Fibroblast of peridontal ligament (primary cell): ENCODE measurements around the gene GUCA1A.
"Not testable (repeated sequence)": the region's sequence is repeated elsewhere in the genome, so short reads cannot be mapped to it uniquely, and the experiment has no call there.

Experiments used
- DNase-seq: peaks from one replicate; pipeline ENCODE4 v3.0.0-alpha.2; 2010; ENCODE audit errors: extremely low read depth

The GUCA1A gene

DNA sequence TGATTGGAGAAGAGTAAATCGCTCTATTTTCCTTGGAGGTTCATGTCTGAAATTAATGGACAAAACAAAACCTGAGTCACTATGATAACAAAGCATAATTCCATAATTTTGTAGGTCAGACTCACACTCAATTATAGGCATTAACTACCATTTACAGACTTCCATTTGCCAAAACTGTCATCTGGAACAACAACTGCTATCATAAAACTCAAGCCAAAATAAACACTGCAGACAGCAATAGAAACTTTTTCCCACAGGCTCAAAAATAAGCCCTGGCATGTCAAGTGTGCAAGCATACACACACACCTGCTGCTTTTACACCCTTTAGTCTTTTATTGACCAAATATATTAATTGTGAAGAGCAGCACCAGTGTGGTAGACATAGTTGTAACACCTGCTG lies 37.4 kb downstream of the GUCA1A start:
- no peak for DNase-seq

DNA sequence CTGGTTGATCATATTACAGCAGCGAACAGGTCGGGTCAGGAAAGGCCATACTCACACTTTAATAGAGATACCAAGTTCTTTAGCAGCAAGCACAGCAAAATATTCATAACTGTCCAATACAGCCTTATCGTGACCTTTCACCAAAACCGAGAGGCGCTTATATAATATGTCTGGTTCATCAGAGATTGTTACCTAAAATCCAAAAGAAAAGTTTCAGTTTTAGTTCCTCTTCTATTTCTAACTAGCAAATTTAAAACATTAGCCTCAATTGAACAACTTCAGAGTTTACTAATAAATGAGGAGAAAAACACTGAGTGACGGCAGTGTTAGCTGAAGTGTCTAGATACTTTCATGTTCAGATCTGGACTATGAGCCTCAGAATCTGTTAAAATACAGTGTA lies 38.6 kb downstream of the GUCA1A start:
- DNase-seq, result no peak

DNA sequence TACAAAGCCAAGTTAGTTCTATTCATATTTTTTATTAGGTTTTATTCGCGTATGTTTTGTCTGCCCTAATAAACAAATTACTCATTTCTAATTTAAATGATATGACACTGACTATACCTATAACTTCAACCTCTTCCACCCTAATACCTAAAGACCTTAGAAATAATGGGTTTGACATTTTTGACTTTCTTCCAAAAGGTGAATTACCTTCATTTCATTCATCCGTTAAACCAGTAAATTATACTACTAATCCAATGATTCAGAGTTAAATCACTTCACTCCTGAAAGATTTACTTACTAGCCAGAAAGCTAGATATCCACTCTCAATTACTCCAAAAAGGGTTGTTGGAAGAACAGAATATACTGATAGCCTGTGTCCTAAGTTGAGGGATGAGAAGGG lies 39.3 kb downstream of the GUCA1A start:
- DNase-seq, result no peak

GRCh38 chr6:42216495-42216894 lies 43.3 kb downstream of the GUCA1A start:
- not testable (repeated sequence) for DNase-seq

DNA sequence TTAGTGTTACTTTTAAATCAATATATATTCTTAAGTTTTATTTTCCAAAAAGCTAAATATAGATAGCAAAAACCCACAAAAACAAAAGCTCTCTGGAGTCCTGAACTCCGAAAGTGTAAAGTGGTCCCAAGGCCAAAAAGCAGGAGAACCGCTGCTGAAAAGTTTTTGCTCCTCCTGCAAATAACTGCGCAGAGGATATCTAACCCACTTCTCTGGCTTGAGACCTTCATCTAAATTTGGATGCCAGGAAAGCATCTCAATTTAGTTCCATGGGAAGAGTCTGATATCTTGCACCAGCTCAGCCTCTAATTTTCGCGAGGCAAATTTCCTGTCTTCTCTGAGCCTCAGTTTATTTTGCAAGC lies 44.0 kb downstream of the GUCA1A start:
- DNase-seq, result no peak

GRCh38 chr6:42217519-42218367 lies 44.6 kb downstream of the GUCA1A start, which contains the start of gene MRPS10:
Gene MRPS10, minus strand, starts transcription at chr6:42217861. Its CDS starts 12 bp downstream, at chr6:42217849.
- DNase-seq, result peak; percentile 93

DNA sequence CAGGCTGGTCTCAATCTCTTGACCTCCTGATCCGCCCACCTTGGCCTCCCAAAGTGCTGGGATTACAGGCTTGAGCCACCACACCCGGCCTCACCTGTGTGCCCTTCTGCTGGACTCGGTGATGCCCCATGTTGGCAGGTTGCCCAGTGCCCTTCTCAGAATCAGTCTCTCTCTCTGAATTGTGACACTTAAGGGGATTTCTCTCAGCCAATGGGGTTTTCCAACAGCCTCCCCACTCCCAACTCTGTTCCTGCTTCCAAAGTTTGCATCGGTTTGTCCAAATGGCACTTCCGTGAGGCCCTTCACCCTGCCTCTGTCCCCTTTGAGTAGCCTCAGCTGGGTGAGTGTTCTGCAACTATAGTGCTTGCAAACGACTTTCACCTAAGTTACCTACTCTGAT lies 47.6 kb downstream of the GUCA1A start:
- DNase-seq, result no peak

- no peak for DNase-seq
These were observed 48.4 kb downstream of the GUCA1A start for GRCh38 chr6:42221546-42221945.

- DNase-seq, result no peak
These were observed 49.3 kb downstream of the GUCA1A start for GRCh38 chr6:42222448-42222847.

GRCh38 chr6:42224222-42225028 lies 51.3 kb downstream of the GUCA1A start:
- DNase-seq, result peak; percentile 74

- DNase-seq, result no peak
These were observed 51.8 kb downstream of the GUCA1A start for GRCh38 chr6:42225029-42225339.

DNA sequence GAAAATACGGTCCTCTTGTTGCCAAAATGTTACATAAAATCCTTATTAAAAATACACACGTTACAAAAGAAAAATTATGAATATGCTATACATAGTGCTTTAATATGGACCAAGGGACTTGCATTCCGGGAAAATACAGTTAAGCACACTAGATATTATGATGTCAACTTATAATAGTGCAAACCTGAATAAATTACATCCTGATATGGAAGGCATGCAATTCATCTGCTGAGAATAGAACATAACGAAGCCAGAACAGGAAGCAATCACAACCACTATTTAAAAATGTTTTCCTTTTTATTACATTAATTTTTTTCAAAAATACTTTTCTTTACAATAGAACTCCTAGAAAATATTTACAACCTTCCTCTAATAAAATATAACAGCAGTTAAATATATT lies 52.3 kb downstream of the GUCA1A start:
- no peak for DNase-seq

DNA sequence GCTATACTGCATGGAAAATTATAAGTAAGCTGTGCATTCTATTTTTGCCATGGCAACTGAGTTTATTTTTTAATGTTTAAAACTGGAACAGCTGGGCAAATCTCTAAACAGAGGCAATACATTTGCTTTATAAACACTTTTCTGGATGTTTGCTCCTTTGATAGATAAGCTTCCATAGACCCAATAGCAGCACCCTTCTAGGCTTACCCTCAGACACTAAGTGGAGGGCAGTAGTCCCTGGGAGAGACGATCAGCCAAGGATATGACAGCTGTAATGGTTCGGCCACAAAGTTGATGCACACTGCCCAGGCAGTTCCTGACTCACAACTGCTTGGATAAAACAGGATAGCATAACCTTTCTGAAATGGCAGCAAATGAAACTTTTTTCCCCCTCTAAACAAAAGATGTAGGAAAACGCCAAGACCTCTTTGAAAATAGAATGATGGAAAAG lies 53.0 kb downstream of the GUCA1A start:
- peak; percentile 59 for DNase-seq

DNA sequence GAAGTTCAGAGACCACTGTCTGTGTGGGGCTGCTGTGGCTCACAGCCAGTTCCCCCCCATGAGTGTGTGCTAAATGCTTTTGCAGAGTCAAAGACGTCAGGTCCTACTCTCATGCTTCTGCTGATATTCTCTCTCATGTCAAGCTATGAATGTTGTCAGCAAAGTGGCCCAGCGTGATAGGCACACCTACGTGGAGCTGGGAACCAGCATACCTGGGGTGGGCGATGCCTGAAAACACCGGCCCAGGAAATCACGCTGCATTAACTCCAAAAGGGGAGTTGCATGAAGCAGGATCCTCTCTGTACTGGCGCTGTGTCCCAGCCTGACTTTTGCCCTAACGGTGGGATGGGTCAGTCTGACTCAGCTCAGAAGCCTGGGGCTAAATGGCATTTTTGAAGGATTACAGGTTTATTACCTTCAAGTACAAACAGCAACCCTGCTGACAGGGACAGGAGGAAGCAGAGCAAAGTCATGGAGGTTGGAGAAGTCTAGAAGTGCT lies 53.5 kb downstream of the GUCA1A start:
- DNase-seq, result no peak

DNA sequence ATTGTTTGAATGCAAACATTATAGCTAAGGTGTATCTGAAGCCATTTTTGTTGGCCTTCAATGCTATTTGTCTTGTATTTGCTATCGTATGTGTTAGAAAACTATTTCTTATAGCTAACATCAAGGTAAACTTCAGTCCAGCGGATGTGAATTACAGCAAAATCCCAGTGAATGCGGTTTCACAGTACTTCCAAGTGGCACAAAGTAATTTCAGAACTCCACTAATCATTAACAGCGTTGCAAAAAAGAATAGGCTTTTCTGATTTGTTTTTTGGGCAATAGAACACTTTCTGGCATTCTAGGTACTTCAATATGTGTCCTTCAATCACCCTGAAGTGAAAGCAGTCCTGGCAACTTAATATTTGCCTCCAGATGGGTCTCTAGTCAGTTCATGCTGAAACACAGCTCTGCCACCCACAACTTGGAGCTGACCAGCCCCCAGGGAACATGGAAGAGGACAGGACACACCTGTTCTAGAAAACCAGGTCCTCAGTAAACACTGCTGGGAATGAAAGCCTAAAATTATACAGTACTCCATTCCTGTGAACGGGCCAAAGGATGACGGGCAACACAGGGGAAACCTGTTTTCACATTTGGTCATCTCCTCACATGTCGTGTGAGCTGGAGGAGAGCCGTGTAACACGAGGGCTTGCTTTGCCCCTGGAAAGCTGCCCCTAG lies 54.1 kb downstream of the GUCA1A start:
- DNase-seq, result no peak

DNA sequence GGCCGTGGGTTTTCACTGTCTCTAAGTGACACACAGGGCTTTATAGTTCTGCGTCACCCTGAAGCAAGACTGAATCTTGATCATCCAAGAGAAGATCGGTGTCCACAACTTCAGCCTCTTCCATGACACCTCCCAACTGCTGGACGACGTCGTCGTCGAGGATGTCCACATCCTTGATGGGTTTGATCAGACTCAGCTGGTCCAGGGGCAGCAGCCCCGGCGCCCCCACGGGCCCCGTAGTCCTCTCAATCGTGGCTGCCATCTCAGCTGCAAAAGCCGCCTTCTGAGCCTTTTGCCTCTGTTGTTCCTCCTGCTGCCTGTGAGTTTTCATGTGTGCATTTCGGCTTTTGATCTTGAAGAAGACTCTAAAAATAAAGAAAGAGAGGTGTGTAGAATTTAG lies 55.1 kb downstream of the GUCA1A start:
- no peak for DNase-seq
